Right lobe of liver (tissue), 4 donors: ENCODE data around the gene RNF212.

Source experiments
- POLR2A ChIP-seq: fragments of 450-650 bp; IDR thresholded peaks from one replicate; pipeline ENCODE4 v1.6.1; 2017; ENCODE audit warnings: antibody characterized with exemption, mild to moderate bottlenecking
- TF ChIP-seq, protein P1 (sequence below), 4 donors: fragments of 200-600 bp in 3 of 4; fragments of 450-650 bp in 1 of 4; IDR thresholded peaks; one replicate each; pipeline versions ENCODE4 v1.5.1 to v1.8.0; 2016 to 2022; ENCODE audit warnings: antibody characterized with exemption in 4 of 4, mild to moderate bottlenecking in 2 of 4
- donor health status: DM: no; HTN: no; CAD: no.
- donor health status: DM: no; HTN: no; CAD: no.
- donor health status: DM: no; HTN: yes; CAD: no.

- TF ChIP-seq, protein P1, sequence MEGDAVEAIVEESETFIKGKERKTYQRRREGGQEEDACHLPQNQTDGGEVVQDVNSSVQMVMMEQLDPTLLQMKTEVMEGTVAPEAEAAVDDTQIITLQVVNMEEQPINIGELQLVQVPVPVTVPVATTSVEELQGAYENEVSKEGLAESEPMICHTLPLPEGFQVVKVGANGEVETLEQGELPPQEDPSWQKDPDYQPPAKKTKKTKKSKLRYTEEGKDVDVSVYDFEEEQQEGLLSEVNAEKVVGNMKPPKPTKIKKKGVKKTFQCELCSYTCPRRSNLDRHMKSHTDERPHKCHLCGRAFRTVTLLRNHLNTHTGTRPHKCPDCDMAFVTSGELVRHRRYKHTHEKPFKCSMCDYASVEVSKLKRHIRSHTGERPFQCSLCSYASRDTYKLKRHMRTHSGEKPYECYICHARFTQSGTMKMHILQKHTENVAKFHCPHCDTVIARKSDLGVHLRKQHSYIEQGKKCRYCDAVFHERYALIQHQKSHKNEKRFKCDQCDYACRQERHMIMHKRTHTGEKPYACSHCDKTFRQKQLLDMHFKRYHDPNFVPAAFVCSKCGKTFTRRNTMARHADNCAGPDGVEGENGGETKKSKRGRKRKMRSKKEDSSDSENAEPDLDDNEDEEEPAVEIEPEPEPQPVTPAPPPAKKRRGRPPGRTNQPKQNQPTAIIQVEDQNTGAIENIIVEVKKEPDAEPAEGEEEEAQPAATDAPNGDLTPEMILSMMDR (IDR thresholded peaks at IDR 0.05) = no peak
- no peak for TF ChIP-seq POLR2A
Observed at GRCh38 chr4:1049591-1049905, 63.8 kb downstream of the RNF212 start.
